ENCODE results near the gene ADAMTSL3. TPM values are rescaled to one million over a fixed set of nuclear protein-coding genes. Genes with fewer than 3 reads are reported as not detected.

The ADAMTSL3 gene
- polyA plus RNA-seq, 1 donor from 2014 or later: 0.51 TPM

DNA sequence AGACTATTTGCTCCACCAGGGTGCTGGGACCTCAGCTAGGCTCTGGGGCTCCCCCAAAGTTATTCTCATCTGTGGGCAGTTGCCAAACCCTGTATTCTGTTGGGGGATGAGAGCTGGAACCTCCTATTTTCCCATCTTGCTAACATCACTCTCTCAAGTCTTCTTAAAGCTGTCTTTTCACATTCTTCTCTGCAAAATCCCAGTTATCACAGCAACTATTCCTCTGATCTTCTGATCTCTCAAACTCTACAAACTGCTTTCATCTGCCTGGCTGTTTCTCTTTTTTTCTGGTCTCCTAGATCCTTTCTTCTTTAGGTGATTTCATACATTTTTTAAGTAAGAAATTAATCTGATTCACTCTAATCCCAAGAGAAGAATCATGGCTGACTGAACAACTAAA is 10.7 kb upstream of the ADAMTSL3 start:
- Histone ChIP-seq H3K79me2 (replicated peaks; ENCODE audit: insufficient read depth, low read length) (no peaks in the 10 kb centered on the region), H3K9ac (ENCODE audit: low read length) (no peak overlapping the region), H4K20me1 (ENCODE audit: insufficient read depth) (no peaks in the 10 kb centered on the region), H3K9me2 (ENCODE audit: insufficient read depth, low read length) (no peaks in the 10 kb centered on the region), H3K27ac (ENCODE audit: low read length) (no peak overlapping the region), H2AFZ (ENCODE audit: low read depth, low read length) (no peak overlapping the region), H3K9me3 (ENCODE audit: low read length) (no peaks in the 10 kb centered on the region), H3F3A (ENCODE audit: insufficient read depth, low read length, poor library complexity, severe bottlenecking) (no peaks in the 10 kb centered on the region), H3K4me3 (ENCODE audit: low read length) (no peak overlapping the region), H3K4me2 (ENCODE audit: low read length) (no peak overlapping the region), H3K36me3 (ENCODE audit: insufficient read depth, low read length) (no peaks in the 10 kb centered on the region), H3K27me3 (ENCODE audit: insufficient read depth, low read depth, low read length) (no peaks in the 10 kb centered on the region)
- TF ChIP-seq TAF1 (IDR thresholded peaks at IDR 0.05; ENCODE audit: low read depth): no peak
- no peak for TF ChIP-seq CTCF (IDR thresholded peaks at IDR 0.05; ENCODE audit: poor library complexity, severe bottlenecking)
- no peak for TF ChIP-seq EZH2 (IDR thresholded peaks at IDR 0.05; ENCODE audit: borderline replicate concordance, insufficient read depth, low read length, poor library complexity, severe bottlenecking)
- no peak for TF ChIP-seq SMC3 (conservative IDR thresholded peaks at IDR 0.05; ENCODE audit: poor library complexity)
- TF ChIP-seq EP300 (conservative IDR thresholded peaks at IDR 0.05; ENCODE audit: poor library complexity, severe bottlenecking): no peak
- TF ChIP-seq RAD21 (conservative IDR thresholded peaks at IDR 0.05): no peak
- TF ChIP-seq MXI1 (conservative IDR thresholded peaks at IDR 0.05; ENCODE audit: poor library complexity, severe bottlenecking): no peak

DNA sequence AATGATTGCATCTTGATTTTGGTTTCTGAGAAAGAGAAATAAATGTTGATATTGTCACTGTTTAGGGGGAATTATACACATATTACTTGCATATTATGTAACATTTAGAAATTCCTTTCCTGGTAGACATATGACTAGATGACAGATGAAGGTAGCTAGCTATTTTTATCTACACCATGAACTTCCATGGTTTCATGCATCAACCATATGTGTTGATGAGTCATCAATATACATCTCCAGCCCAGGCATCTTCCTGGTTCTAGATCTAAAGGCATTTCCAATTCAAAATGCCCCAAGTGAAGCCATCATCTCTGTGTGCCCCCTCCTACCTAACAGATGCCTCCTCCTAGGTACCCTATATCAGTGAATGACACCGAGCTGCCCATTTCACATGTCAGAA is 9.5 kb upstream of the ADAMTSL3 start:
- H3K36me3 ChIP-seq (ENCODE audit: insufficient read depth, low read length): no peaks in the 10 kb centered on the region
- H3K27me3 ChIP-seq (ENCODE audit: insufficient read depth, low read depth, low read length): no peaks in the 10 kb centered on the region
- TF ChIP-seq RAD21 (conservative IDR thresholded peaks at IDR 0.05) (no peak), TAF1 (IDR thresholded peaks at IDR 0.05; ENCODE audit: low read depth) (no peak), REST (IDR thresholded peaks at IDR 0.05; ENCODE audit: borderline replicate concordance) (no peak), POLR2AphosphoS5 (IDR thresholded peaks at IDR 0.05) (no peak), SMC3 (conservative IDR thresholded peaks at IDR 0.05; ENCODE audit: poor library complexity) (no peak), EZH2 (IDR thresholded peaks at IDR 0.05; ENCODE audit: borderline replicate concordance, insufficient read depth, low read length, poor library complexity, severe bottlenecking) (no peak), EP300 (conservative IDR thresholded peaks at IDR 0.05; ENCODE audit: poor library complexity, severe bottlenecking) (no peak), MXI1 (conservative IDR thresholded peaks at IDR 0.05; ENCODE audit: poor library complexity, severe bottlenecking) (no peak), CTCF (IDR thresholded peaks at IDR 0.05; ENCODE audit: poor library complexity, severe bottlenecking) (no peak)
- no peaks in the 10 kb centered on the region for H3K79me2 ChIP-seq (replicated peaks; ENCODE audit: insufficient read depth, low read length)
- no peak overlapping the region for H3K27ac ChIP-seq (ENCODE audit: low read length)
- no peaks in the 10 kb centered on the region for H3F3A ChIP-seq (ENCODE audit: insufficient read depth, low read length, poor library complexity, severe bottlenecking)
- no peaks in the 10 kb centered on the region for H4K20me1 ChIP-seq (ENCODE audit: insufficient read depth)
- no peaks in the 10 kb centered on the region for H3K9me2 ChIP-seq (ENCODE audit: insufficient read depth, low read length)
- no peak overlapping the region for H3K4me2 ChIP-seq (ENCODE audit: low read length)
- no peak overlapping the region for H3K4me3 ChIP-seq (ENCODE audit: low read length)
- H3K9ac ChIP-seq (ENCODE audit: low read length): no peak overlapping the region
- no peak overlapping the region for H2AFZ ChIP-seq (ENCODE audit: low read depth, low read length)
- no peaks in the 10 kb centered on the region for H3K9me3 ChIP-seq (ENCODE audit: low read length)

Measured in neural cell (in vitro differentiated cells).